Mesendoderm (in vitro differentiated cells): ENCODE measurements around the gene C17orf114.

Experiments used
- DNase-seq: peaks from one replicate; pipeline ENCODE4 v3.0.0; 2013
- H2AK5ac ChIP-seq: 2 replicates; pipeline ENCODE4 v1.6.1; 2013; ENCODE audit warnings: low read length, inconsistent platforms
- H2BK120ac ChIP-seq: 2 replicates; pipeline ENCODE4 v1.6.1; 2013; ENCODE audit warnings: low read depth, mild to moderate bottlenecking, low read length, moderate library complexity, mixed read lengths
- H2BK15ac ChIP-seq: replicated peaks from 2 replicates; pipeline ENCODE4 v1.6.1; 2013; ENCODE audit warnings: low read depth, mild to moderate bottlenecking, moderate library complexity
- H2BK5ac ChIP-seq: 2 replicates; pipeline ENCODE4 v1.6.1; 2013; ENCODE audit warnings: low read length, inconsistent platforms
- H3K18ac ChIP-seq: 2 replicates; pipeline ENCODE4 v1.6.1; 2013; ENCODE audit warnings: mild to moderate bottlenecking, low read length, mixed read lengths
- H3K23ac ChIP-seq: one replicate; pipeline ENCODE4 v1.6.1; 2013; ENCODE audit warnings: low read length
- H3K27ac ChIP-seq: 2 replicates; pipeline ENCODE4 v1.5.1; 2013; ENCODE audit warnings: low read depth, mild to moderate bottlenecking, inconsistent platforms, low read length, moderate library complexity
- H3K27me3 ChIP-seq: 2 replicates; pipeline ENCODE4 v1.6.1; 2013; ENCODE audit warnings: low read length, control low read depth, mild to moderate bottlenecking, inconsistent platforms; ENCODE audit not compliant: insufficient read depth, poor library complexity
- H3K36me3 ChIP-seq: 2 replicates; pipeline ENCODE4 v1.6.1; 2013; ENCODE audit warnings: low read length, inconsistent platforms; ENCODE audit not compliant: control insufficient read depth, insufficient read depth
- H3K4ac ChIP-seq: one replicate; pipeline ENCODE4 v1.6.1; 2013; ENCODE audit warnings: low read depth, mild to moderate bottlenecking, low read length, moderate library complexity
- H3K4me1 ChIP-seq: 2 replicates; pipeline ENCODE4 v1.6.1; 2013; ENCODE audit warnings: low read depth, low read length, inconsistent platforms; ENCODE audit not compliant: control insufficient read depth
- H3K4me2 ChIP-seq: 2 replicates; pipeline ENCODE4 v1.6.1; 2013; ENCODE audit warnings: low read length
- H3K4me3 ChIP-seq: 2 replicates; pipeline ENCODE4 v1.5.1; 2013; ENCODE audit warnings: mild to moderate bottlenecking, low read length
- H3K56ac ChIP-seq: one replicate; pipeline ENCODE4 v1.6.1; 2013; ENCODE audit warnings: low read length
- H3K79me1 ChIP-seq: 2 replicates; pipeline ENCODE4 v1.6.1; 2013; ENCODE audit warnings: low read length, inconsistent platforms
- H3K79me2 ChIP-seq: 2 replicates; pipeline ENCODE4 v1.6.1; 2013; ENCODE audit warnings: mild to moderate bottlenecking, low read length; ENCODE audit not compliant: control insufficient read depth, insufficient read depth
- H3K9ac ChIP-seq: 2 replicates; pipeline ENCODE4 v1.6.1; 2013; ENCODE audit warnings: low read length, inconsistent platforms
- H4K5ac ChIP-seq: one replicate; pipeline ENCODE4 v1.6.1; 2013; ENCODE audit warnings: low read length
- H4K8ac ChIP-seq: one replicate; pipeline ENCODE4 v1.6.1; 2013; ENCODE audit warnings: low read depth, mild to moderate bottlenecking, control low read depth, low read length, moderate library complexity
- WGBS: extraction: QIAGEN DNeasy Blood & Tissue Kit; methylation state at CpG from one replicate; pipeline ENCODE4 v1.1.7; 2013; ENCODE audit warnings: low lambda C conversion rate, missing lambda C conversion rate; ENCODE audit not compliant: insufficient coverage; ENCODE audit errors: extremely low coverage; 5-methylcytosine and 5-hydroxymethylcytosine counted together

The C17orf114 gene

GRCh38 chr17:4771519-4772234 is 30.5 kb downstream of the C17orf114 start, which contains the start of gene TM4SF5:
Gene TM4SF5 (plus strand): TSS chr17:4771886. CDS start chr17:4771923, 37 bp downstream.
- Histone ChIP-seq H3K9ac (no peak within 1 kb of the TSS), H3K4me2 (no peak within 1 kb of the TSS), H3K18ac (no peak within 1 kb of the TSS), H3K4me3 (no peak within 1 kb of the TSS), H3K4me1 (no peaks in the 10 kb centered on the region), H3K23ac (no peak within 1 kb of the TSS), H3K36me3 (no peaks in the 10 kb centered on the region), H2AK5ac (no peak within 1 kb of the TSS), H2BK15ac (no peak within 1 kb of the TSS), H3K27me3 (no peaks in the 10 kb centered on the region), H3K27ac (no peak within 1 kb of the TSS), H2BK5ac (no peak within 1 kb of the TSS), H4K5ac (no peak within 1 kb of the TSS), H4K8ac (no peak within 1 kb of the TSS), H3K4ac (no peak within 1 kb of the TSS), H2BK120ac (no peak within 1 kb of the TSS), H3K56ac (no peak within 1 kb of the TSS), H3K79me2 (no peaks in the 10 kb centered on the region), H3K79me1 (no peaks in the 10 kb centered on the region)
- no CpG with 5 or more reads among the region's 13 CpGs for WGBS
- DNase-seq, result no peak

- H3K27me3 ChIP-seq, result no peaks in the 10 kb centered on the region
- no peak overlapping the region for H3K18ac ChIP-seq
- H4K8ac ChIP-seq, result no peak overlapping the region
- no peak overlapping the region for H2AK5ac ChIP-seq
- no peak overlapping the region for H3K4ac ChIP-seq
- H3K36me3 ChIP-seq, result no peaks in the 10 kb centered on the region
- H2BK5ac ChIP-seq, result no peak overlapping the region
- H3K79me1 ChIP-seq, result no peaks in the 10 kb centered on the region
- no peak overlapping the region for H3K27ac ChIP-seq
- H2BK15ac ChIP-seq, result no peak overlapping the region
- no peaks in the 10 kb centered on the region for H3K4me1 ChIP-seq
- H3K56ac ChIP-seq, result no peak overlapping the region
- no peak for DNase-seq
- H3K79me2 ChIP-seq, result no peaks in the 10 kb centered on the region
- no peak overlapping the region for H3K23ac ChIP-seq
- no peak overlapping the region for H4K5ac ChIP-seq
- H2BK120ac ChIP-seq, result no peak overlapping the region
- H3K4me3 ChIP-seq, result no peak overlapping the region
- H3K4me2 ChIP-seq, result no peak overlapping the region
- no peak overlapping the region for H3K9ac ChIP-seq
- no CpG with 5 or more reads among the region's 2 CpGs for WGBS
Measured at GRCh38 chr17:4769628-4770027, 32.5 kb downstream of the C17orf114 start.

GRCh38 chr17:4768298-4768697 is 33.8 kb downstream of the C17orf114 start:
- Histone ChIP-seq H3K18ac (no peak overlapping the region), H3K79me1 (no peaks in the 10 kb centered on the region), H2BK120ac (no peak overlapping the region), H4K5ac (no peak overlapping the region), H3K56ac (no peak overlapping the region), H3K4me1 (no peaks in the 10 kb centered on the region), H3K27me3 (no peaks in the 10 kb centered on the region), H3K4me2 (no peak overlapping the region), H3K4ac (no peak overlapping the region), H2BK15ac (no peak overlapping the region), H3K23ac (no peak overlapping the region), H3K4me3 (no peak overlapping the region), H3K79me2 (no peaks in the 10 kb centered on the region), H3K9ac (no peak overlapping the region), H2AK5ac (no peak overlapping the region), H4K8ac (no peak overlapping the region), H2BK5ac (no peak overlapping the region), H3K36me3 (no peaks in the 10 kb centered on the region), H3K27ac (no peak overlapping the region)
- no peak for DNase-seq
- no CpG with 5 or more reads among the region's 6 CpGs for WGBS

- Histone ChIP-seq H3K56ac (no peak overlapping the region), H3K27ac (no peak overlapping the region), H3K36me3 (no peaks in the 10 kb centered on the region), H2AK5ac (no peak overlapping the region), H3K9ac (no peak overlapping the region), H2BK5ac (no peak overlapping the region), H3K27me3 (no peaks in the 10 kb centered on the region), H3K4ac (no peak overlapping the region), H3K79me1 (no peaks in the 10 kb centered on the region), H3K4me2 (no peak overlapping the region), H3K4me1 (no peaks in the 10 kb centered on the region), H2BK15ac (no peak overlapping the region), H3K4me3 (no peak overlapping the region), H3K23ac (no peak overlapping the region), H3K18ac (no peak overlapping the region), H4K8ac (no peak overlapping the region), H4K5ac (no peak overlapping the region), H3K79me2 (no peaks in the 10 kb centered on the region), H2BK120ac (no peak overlapping the region)
- no CpG with 5 or more reads among the region's 9 CpGs for WGBS
- no peak for DNase-seq
Measured at GRCh38 chr17:4766723-4767122, 35.4 kb downstream of the C17orf114 start.

DNA sequence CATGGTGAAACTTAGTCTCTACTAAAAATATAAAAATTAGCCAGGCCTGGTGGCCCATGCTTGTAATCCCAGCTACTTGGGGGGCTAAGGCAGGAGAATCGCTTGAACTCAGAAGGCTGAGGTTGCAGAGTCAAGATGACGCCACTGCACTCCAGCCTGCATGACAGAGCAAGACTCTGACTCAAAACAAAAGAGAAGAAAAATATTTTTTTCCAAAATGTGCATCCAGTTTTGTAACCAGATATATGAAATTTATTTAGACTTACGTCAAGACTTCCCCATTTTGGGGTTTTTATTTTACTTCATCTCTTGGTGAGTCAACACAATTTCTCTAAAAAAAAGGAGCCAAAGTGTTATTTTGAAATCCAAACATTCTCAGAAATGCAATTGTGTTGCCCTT is 35.9 kb downstream of the C17orf114 start:
- Histone ChIP-seq H3K4me3 (no peak overlapping the region), H3K79me2 (no peaks in the 10 kb centered on the region), H3K4me2 (no peak overlapping the region), H4K8ac (no peak overlapping the region), H2BK120ac (no peak overlapping the region), H3K4ac (no peak overlapping the region), H3K4me1 (no peaks in the 10 kb centered on the region), H2AK5ac (no peak overlapping the region), H3K56ac (no peak overlapping the region), H3K18ac (no peak overlapping the region), H3K27me3 (no peaks in the 10 kb centered on the region), H3K79me1 (no peaks in the 10 kb centered on the region), H4K5ac (no peak overlapping the region), H3K36me3 (no peaks in the 10 kb centered on the region), H2BK5ac (no peak overlapping the region), H2BK15ac (no peak overlapping the region), H3K27ac (no peak overlapping the region), H3K9ac (no peak overlapping the region), H3K23ac (no peak overlapping the region)
- DNase-seq, result no peak
- no CpG with 5 or more reads among the region's 3 CpGs for WGBS

DNA sequence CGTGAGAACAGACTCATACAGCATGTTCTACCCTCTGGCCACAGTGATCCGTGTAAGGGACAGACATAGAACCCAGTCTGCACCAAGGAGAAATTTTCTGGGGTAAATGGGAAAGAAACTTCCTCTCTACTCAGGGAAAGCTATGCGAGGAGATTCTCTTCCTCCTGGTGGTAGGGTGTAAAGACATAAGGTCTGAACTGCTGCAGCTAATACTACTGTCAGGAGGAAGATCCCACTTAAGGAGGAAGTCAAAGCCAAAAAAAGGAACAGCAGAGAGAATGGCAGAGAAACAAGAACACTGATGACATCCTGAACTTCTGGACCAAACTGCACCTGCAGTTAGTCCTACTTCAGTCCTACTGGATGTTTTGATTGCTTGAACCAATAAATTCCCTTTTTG is 37.5 kb downstream of the C17orf114 start:
- H3K27me3 ChIP-seq, result no peaks in the 10 kb centered on the region
- no peak overlapping the region for H2BK120ac ChIP-seq
- H3K4ac ChIP-seq, result no peak overlapping the region
- no CpG with 5 or more reads among the region's 3 CpGs for WGBS
- no peak overlapping the region for H3K23ac ChIP-seq
- no peak overlapping the region for H2AK5ac ChIP-seq
- no peak overlapping the region for H3K4me3 ChIP-seq
- H3K27ac ChIP-seq, result no peak overlapping the region
- no peaks in the 10 kb centered on the region for H3K36me3 ChIP-seq
- H3K9ac ChIP-seq, result no peak overlapping the region
- no peak overlapping the region for H2BK15ac ChIP-seq
- H2BK5ac ChIP-seq, result no peak overlapping the region
- no peaks in the 10 kb centered on the region for H3K79me2 ChIP-seq
- no peak overlapping the region for H3K4me2 ChIP-seq
- H3K4me1 ChIP-seq, result no peaks in the 10 kb centered on the region
- no peak overlapping the region for H3K56ac ChIP-seq
- no peaks in the 10 kb centered on the region for H3K79me1 ChIP-seq
- no peak overlapping the region for H3K18ac ChIP-seq
- DNase-seq, result no peak
- no peak overlapping the region for H4K5ac ChIP-seq
- H4K8ac ChIP-seq, result no peak overlapping the region
